Hematopoietic multipotent progenitor cell treated with erythropoietin and hydrocortisone succinate and interleukin-3 and kit ligand, for 17 days (in vitro differentiated cells): ENCODE measurements around the gene TSPEAR.

Experiments used
- DNase-seq: peaks from one replicate; pipeline ENCODE4 v3.0.0-alpha.2; 2015; ENCODE audit warnings: low spot score

The TSPEAR gene

GRCh38 chr21:44547656-44548331 is 163.6 kb downstream of the TSPEAR start:
- no peak for DNase-seq

DNA sequence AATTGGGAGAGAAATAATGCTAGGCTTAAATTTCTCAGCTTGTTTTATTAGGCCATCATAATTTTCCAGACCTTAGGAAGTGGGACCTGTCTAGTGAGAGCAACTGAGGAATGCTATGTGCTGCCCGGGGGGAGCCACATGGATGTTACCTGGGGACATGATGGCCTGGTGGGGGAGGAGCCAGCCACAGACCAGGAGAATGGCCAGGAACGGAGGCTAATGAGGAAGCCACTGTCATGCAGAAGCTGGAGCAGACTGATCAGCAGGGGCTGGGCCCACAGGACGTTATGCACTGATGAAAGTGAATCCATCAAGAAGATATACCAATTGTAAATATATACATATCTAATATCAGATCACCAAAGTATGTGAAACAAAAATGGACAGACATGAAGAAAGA is 166.8 kb downstream of the TSPEAR start:
- no peak for DNase-seq

GRCh38 chr21:44542716-44543115 is 168.7 kb downstream of the TSPEAR start:
- DNase-seq: no peak

DNA sequence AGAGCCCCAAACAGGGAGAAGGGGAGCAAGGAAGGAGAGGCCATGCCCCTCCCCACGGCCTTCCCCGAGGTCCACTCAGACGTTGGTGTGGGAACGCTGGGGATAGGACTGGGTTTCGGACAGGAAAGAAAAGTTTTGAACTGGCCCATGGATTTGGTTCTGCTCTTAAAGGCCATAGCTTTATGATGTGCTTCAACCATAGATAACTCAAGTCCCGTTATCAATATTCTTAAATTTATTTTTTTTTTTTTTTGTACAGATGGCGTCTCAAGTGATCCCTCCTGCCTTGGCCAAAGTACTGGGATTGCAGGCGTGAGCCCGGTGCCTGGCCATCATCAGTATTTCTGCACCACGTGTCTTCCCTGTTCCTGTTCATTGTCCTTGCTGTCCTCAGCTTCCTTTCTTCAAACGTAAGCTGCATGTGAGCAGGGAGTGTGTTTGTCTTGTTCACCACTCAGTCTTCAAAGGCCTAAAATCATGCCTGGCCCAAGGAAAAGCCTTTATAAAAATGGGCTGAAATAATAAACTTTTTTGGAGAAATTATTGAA is 170.6 kb downstream of the TSPEAR start:
- no peak for DNase-seq

GRCh38 chr21:44539991-44540666 is 171.2 kb downstream of the TSPEAR start, which contains the start of gene KRTAP10-1:
Gene KRTAP10-1, minus strand, starts transcription at chr21:44540195. Its CDS starts 45 bp downstream, at chr21:44540150.
- no peak for DNase-seq

GRCh38 chr21:44539046-44539445 is 172.3 kb downstream of the TSPEAR start:
- DNase-seq: no peak

GRCh38 chr21:44537930-44538911 is 173.2 kb downstream of the TSPEAR start:
- no peak for DNase-seq

GRCh38 chr21:44535963-44536362 is 175.4 kb downstream of the TSPEAR start:
- DNase-seq: no peak

DNA sequence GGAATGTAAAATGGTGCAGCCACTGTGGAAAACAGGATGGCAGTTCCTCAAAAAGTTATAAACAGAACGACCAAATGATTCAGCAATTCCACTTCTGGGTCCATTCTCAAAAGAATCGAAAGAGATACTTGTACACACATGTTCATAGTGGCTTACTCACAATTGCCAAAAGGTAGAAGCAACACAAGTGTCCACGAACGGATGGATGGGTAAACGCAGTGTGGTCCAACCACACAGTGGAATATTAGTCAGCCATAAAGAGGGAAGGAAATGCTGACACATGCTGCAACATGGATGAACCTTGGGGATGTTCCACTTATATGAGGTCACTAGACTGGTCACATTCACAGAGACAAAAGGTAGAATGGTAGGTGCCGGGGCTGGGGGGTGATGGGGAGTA is 176.7 kb downstream of the TSPEAR start:
- no peak for DNase-seq

DNA sequence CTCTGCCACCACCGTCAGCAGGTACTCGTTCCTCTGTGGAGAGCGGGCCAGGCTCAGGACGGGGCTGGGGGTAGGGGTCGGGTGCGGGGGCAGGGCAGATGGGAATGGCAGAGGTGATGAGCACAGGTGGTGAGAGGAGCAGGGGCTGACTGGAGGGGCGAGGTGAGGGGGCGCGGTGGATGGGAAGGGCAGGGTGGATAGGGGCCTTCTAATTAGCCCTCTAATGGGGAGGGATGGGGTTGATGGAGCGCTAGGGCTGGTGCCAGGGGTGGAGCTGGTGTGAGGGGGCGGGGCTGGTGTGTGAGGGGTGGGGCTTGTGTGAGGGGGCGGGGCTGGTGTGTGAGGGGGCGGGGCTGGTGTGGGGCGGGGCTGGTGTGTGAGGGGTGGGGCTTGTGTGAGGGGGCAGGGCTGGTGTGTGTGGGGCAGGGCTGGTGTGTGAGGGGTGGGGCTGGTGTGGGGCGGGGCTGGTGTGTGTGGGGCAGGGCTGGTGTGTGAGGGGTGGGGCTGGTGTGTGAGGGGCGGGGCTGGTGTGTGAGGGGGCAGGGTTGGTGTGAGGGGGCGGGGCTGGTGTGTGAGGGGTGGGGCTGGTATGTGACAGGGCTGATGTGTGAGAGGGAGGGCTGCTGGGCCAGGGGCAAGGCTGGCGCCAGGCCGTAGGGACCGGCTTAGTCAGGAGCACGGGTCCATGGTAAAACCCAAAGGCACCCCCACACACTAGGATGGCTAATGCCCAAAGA is 177.3 kb downstream of the TSPEAR start:
- no peak for DNase-seq

- no peak for DNase-seq
Observed at GRCh38 chr21:44533121-44533890, 178.1 kb downstream of the TSPEAR start.

DNA sequence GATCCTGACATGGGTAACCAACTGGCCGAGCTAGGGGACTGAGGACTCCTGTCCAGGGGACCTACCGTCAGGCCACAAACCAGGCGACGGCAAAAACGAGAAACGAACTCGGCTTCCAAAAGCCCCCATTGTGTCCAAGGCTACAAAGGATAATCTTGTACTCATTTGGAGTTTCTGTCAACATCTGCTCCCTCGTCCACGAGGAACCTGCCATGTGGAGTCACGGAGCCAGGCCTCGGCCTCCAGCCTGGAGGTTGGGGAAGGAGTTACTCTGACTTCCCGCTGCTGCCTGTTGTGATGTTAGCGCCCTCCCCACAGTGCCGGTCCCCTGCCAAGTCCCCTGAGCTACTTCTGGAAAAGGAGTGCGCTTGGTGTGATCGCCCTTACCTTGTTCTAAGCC is 178.7 kb downstream of the TSPEAR start:
- DNase-seq: no peak

DNA sequence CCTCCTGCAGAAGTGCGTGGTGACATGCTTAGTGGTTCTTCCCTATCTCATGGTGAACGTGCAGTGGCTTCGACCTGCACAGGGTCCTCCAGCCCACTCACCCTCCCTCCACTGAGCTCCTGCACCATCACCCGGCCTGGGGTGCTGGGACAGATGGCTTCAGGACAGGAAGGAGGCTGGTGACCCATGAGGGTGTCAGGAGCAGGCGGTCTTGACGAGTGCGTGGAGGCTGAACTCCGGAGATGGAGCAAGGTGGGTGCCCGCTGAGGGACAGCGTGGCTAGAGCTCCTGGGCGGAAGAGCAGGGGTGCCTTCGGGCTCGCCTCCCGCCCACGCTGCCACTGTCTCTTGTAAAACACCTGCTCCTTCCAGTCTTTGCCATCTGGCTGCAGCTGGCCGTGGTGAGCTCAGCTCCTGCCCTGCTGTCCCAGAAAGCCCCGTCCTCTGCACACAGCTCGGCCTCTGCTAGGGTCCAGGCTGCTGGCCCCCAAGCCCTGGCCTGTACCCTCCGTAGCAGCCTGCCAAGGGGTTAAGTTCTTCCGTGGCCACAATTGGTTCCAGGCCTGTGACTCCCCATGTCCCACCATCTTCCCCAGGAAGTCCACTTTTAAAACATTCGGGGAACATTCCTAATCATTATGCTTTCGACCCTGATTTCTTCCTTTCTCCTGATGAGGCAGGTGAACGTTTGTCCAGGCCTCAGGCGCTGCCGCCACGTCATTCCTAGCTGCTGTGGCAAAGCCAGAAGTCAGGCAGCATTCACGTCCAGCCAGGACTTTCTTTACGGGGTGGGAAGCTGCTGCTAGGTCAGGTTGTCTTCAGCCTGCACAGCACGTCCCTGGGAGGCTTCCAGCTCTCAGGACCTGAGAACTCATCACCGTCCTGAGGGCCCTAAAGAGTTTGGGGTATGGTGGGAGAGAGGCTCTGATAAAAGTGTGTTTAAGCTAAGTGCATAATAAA is 179.5 kb downstream of the TSPEAR start:
- DNase-seq: no peak

- no peak for DNase-seq
Observed at GRCh38 chr21:44530903-44531605, 180.3 kb downstream of the TSPEAR start.

- no peak for DNase-seq
Observed at GRCh38 chr21:44530221-44530902, 181.0 kb downstream of the TSPEAR start.

DNA sequence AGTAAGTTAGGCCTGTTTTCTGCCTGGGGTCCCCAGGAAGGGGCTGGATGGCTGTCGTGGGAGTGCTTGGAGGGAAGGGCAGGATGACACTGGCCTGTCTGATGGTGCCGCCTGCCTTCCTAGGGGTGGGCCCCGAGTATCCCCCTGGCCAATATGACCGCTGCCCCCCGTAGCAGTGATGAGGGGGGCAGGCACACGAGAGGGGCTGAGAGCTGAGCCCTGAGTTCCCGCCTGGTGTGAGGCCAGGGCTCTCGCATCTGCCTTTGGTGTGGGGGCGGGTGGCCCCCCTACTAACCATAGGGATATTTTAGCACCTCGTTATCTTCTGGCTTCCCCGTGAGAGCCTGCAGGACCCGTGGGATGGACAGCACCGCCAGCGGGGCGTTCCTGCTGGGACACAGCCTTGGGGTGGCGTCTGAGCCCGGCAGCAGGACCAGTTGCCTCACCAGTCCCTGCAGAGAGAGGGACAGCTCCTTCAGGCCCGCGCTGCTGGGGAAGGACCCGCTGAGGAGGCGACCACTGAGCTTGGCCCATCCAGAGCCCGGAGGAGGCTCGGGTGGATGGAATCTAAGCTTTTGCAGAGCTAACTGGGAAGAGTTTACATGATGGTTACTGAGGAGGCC is 181.8 kb downstream of the TSPEAR start:
- DNase-seq: no peak

- no peak for DNase-seq
Observed at GRCh38 chr21:44529011-44529421, 182.4 kb downstream of the TSPEAR start.

- no peak for DNase-seq
Observed at GRCh38 chr21:44528634-44528995, 182.8 kb downstream of the TSPEAR start.
